ENCODE measurements around the gene PIGL. TPM values are rescaled to one million over a fixed set of nuclear protein-coding genes. Genes with fewer than 3 reads are reported as not detected.
"Not testable (repeated sequence)": the region's sequence is repeated elsewhere in the genome, so short reads cannot be mapped to it uniquely, and the experiment has no call there.

PIGL gene
- total RNA-seq, 2 donors from 2014 or later, result 26.2 to 27.0 TPM

DNA sequence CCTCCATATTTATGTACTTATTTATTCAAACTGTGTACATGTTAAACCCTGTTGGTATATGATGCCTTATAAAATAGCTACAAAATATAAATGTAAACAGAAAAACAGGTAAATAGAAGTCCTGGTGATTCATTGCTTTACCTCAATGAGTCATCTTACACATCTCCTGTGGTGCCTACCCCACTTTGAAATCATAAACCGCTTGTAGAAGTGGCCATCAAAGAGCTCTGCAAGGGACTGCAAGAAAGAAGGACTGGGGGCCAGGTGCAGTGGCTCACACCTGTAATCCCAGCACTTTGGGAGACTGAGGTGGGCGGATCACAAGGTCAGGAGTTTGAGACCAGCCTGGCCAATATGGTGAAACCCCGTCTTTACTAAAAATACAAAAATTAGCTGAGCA lies 79.1 kb downstream of the PIGL start:
- DNase-seq (ENCODE audit: low spot score); intact Hi-C loops (cut with DNase I): not testable (repeated sequence)

DNA sequence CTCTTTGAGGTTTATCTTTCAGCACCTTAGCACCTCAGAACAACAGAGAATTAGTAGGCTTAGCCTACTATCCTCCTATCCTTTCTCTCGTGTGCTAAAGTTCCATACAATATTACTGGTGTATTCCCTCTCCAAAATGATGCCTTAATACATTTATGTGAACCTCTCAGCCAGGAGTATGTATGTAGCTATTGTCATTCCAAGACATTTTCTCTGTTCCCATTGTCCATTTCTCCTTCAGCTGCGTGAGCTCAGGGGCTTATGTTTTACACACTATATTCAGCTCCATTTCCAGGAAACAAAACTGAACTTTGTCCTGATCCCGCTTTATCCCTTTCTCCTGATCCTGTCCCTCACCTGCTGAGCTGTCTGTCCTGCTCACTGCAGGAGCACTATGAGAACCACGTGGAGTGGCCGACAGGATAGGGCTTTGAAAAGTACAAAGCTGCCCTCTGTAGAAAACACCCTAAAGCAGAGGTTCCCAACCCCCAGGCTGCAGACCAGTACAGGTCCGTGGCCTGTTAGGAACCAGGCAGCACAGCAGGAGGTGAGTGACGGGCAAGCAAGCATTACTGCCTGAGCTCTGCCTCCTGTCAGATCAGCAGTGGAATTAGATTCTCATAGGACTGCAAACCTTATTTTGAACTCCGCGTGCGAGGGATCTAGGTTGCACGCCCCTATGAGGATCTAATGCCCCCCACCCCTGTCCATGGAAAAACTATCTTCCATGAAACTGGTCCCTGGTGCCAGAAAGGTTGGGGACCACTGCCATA lies 80.5 kb downstream of the PIGL start:
- intact Hi-C loops (cut with DNase I), result no loop called here
- no peak for DNase-seq (ENCODE audit: low spot score)

DNA sequence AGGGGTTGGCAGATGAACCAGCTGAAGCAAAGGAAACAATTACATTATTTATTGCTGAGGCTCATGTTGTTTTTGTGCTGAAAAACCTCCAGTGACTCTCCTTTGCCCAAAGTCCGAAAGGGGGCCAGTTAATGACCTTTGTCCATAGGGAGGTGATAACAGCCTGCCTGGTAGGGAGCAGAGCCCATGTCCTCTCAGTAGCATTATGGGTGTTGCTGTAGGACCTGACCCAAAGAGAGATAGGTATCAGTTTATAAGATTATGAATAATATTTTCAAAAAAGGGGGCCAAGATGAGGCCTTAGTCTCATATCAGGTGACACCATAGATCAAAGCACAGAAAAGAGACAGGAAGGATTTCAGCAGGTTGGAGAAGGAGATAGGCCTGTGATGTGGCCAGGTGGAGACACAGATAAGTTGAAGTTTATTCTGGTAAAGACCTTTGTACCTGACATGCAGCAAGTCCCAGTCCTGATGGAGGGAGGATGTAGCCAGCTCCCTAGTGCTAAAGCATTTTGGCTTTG lies 81.2 kb downstream of the PIGL start:
- DNase-seq (ENCODE audit: low spot score), result no peak
- intact Hi-C loops (cut with DNase I), result no loop called here

GRCh38 chr17:16300554-16300953 lies 83.5 kb downstream of the PIGL start:
- DNase-seq (ENCODE audit: low spot score), result no peak
- intact Hi-C loops (cut with DNase I), result no loop called here

DNA sequence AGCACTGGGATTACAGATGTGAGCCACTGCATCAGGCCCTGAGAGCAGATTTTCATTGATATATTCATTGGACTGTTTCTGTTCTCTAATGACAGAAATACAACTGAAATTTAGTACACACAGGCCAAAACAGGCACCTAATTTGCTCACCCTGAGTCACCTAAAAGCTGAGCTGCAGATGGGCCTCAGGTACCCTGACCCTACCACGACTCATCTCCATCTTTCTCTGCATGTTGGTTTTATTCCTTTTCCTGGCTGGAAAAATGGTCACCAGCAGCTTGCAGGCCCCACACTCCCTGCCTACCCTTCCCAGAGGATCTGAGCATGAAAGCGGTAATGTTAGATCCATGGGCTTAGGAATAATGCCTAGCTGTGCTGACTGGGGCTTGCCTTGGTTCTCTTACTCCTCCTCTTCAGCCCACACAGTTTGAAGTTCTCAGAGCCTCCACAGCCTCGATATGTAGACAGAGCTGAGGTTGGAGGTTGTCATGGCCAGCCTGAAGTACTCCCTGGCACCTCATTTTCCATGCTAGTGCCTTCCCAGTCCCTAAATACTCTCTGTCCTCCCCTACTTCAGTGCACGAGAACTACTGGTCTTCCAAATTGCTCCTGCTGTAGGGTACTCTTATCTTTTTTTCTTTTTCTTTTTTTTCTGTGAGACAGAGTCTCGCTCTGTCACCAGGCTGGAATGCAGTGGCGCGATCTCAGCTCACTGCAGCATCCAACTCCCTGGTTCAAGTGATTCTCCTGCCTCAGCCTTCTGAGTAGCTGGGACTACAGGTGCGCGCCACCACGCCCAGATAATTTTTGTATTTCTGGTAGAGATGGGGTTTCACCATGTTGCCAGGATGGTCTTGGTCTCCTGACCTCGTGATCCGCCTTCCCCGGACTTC lies 85.2 kb downstream of the PIGL start:
- peak; percentile 7 for DNase-seq (ENCODE audit: low spot score)
- intact Hi-C loops (cut with DNase I), result no loop called here

DNA sequence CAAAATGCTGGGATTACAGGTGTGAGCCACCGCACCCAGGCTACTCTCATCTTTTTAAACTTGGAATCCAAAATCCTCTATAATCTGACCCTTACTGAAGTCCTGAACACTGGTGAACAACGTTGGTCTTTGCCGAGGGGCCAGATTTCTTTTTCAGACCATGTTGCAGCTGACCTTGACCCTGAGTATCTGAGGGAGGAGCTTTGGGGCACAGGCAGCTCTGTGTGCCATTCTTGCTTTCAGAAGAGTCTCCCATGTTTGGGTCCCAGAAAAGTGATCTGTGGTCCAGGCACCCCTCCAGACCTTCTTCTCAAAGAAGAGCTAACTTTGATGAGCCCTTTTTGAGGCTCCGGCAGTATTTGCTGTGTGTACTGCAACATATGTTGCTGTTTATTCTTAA lies 85.8 kb downstream of the PIGL start:
- DNase-seq (ENCODE audit: low spot score), result peak; percentile 11
- intact Hi-C loops (cut with DNase I), result no loop called here

GRCh38 chr17:16304830-16305229 lies 87.8 kb downstream of the PIGL start:
- DNase-seq (ENCODE audit: low spot score), result peak; percentile 15

GRCh38 chr17:16306211-16306610 lies 89.2 kb downstream of the PIGL start:
- intact Hi-C loops (cut with DNase I), result no loop called here
- no peak for DNase-seq (ENCODE audit: low spot score)

More at GRCh38 chr17:16304830-16305229, 87.8 kb downstream of the PIGL start:
- intact Hi-C loops (cut with DNase I), result no loop called here

DNA sequence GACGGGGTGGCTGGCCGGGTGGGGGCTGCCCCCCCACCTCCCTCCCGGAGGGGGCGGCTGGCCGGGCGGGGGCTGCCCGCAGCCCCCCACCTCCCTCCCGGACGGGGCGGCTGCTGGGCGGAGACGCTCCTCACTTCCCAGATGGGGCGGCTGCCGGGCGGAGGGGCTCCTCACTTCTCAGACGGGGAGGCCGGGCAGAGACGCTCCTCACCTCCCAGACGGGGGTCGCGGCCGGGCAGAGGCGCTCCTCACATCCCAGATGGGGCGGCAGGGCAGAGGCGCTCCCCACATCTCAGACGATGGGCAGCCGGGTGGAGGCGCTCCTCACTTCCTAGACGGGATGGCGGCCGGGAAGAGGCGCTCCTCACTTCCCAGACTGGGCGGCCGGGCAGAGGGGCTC lies 95.1 kb downstream of the PIGL start:
- DNase-seq (ENCODE audit: low spot score); intact Hi-C loops (cut with DNase I): not testable (repeated sequence)

- DNase-seq (ENCODE audit: low spot score), result no peak
- intact Hi-C loops (cut with DNase I), result no loop called here
Observed at GRCh38 chr17:16313139-16314090, 96.4 kb downstream of the PIGL start.

- peak; percentile 12 for DNase-seq (ENCODE audit: low spot score)
- intact Hi-C loops (cut with DNase I), result no loop called here
Observed at GRCh38 chr17:16314189-16314588, 97.2 kb downstream of the PIGL start.

DNA sequence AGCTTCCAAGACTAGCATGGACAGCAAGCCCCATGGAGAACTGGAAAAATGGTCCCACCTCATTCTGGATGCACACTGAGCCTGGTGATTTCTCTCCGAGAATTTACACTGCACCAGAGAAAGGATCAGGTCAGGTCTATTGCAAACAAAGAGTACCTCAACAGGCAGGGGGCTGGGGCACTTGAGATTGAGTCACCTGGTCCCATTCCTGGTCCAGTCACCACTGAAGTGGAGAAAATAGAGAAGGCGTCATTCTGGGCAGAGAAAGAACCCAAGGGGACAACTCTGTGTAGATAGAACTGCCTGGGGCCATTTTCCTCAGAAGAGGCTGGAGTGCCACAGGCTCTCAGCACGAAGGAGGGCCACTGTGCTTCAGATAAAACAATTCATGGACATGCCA lies 97.8 kb downstream of the PIGL start:
- intact Hi-C loops (cut with DNase I), result no loop called here
- no peak for DNase-seq (ENCODE audit: low spot score)

GRCh38 chr17:16319969-16320368 lies 103.0 kb downstream of the PIGL start:
- peak; percentile 56 for DNase-seq (ENCODE audit: low spot score)

DNA sequence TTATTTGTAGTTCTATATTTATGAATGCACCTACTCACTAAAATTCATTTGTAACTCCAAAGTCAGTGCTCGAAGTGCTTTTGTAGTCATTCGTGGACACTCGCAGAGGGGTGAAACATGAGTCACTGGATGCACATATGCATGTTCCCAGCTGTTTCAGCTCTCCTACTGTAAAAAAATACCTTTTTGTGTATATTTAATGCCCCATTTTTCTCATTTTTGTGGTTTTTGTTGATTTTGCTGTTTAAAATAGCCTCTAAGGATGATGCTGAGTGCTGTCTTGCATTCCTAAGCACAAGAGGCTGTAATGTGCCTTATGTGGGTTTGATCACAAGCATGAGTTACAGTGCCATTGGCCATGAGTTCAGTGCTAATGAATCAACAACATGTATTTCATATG lies 105.6 kb downstream of the PIGL start:
- intact Hi-C loops (cut with DNase I), result no loop called here
- no peak for DNase-seq (ENCODE audit: low spot score)

More at GRCh38 chr17:16319969-16320368, 103.0 kb downstream of the PIGL start:
- intact Hi-C loops (cut with DNase I), result no loop called here

- intact Hi-C loops (cut with DNase I), result no loop called here
- peak; percentile 42 for DNase-seq (ENCODE audit: low spot score)
Observed at GRCh38 chr17:16325964-16326363, 109.0 kb downstream of the PIGL start.

GRCh38 chr17:16327018-16327417 lies 110.0 kb downstream of the PIGL start:
- intact Hi-C loops (cut with DNase I), result no loop called here
- DNase-seq (ENCODE audit: low spot score), result peak; percentile 10

DNA sequence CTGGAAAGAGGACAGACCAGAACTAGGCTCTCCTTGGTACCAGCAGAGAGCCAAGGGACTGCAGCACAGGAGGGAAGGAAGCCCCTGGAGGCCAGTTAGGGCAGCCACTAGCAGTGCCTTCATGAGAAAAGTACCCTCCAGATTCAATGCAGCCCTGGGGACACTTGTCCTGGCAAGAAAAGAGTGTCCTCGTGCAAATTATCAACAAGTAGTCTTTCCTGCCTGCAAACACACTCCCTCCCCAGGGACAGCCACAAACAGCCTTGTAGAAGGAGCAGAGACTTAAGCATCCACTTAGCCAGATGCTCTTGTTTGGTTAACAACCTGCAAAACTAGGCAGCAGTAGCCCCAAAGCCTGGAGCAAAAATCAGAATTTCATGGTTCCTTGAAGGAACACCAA lies 112.0 kb downstream of the PIGL start:
- DNase-seq (ENCODE audit: low spot score), result peak; percentile 13
- intact Hi-C loops (cut with DNase I), result no loop called here

DNA sequence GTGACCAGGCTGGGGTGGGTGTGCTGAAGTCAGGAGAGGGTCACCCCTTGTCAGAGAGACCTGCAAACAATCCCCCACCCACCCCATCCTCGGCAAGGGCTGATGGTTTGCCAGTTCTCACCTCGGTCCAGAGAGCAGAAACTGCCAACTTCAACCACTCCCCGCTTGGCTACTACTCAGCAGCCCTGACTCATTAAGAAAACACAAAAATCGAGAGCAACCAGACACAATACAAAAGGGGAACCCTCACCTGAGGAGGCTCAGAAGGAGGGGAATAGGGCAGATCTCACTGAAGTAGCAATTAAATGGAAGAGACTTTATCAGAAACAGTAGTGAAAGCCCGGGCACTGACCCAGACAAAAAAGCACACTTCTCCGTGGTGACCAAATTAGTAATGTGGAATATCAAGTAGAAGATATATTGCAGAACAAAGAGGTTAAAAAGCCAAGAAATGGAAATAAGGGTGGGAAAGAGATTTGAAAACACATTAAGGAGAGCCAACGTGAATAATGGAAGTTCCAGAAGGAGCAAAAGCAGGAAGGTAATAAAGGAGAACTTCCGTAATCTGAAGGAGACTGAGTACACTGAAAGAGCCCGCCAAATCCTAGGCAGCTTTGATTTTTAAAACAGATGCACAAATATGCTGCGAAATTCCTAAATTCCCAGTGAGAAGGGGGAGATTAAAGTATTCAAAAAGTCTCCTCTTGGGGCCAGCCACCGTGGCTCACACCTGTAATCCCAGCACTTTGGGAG lies 112.7 kb downstream of the PIGL start:
- intact Hi-C loops (cut with DNase I), result no loop called here

More for the DNA sequence above, 112.7 kb downstream of the PIGL start:
- DNase-seq (ENCODE audit: low spot score), result peak; percentile 66

All from posterior vena cava (tissue), 2 donors.